GM23338 (cell line): ENCODE data around the gene GBP2. TPM values are rescaled to one million over a fixed set of nuclear protein-coding genes. Genes with fewer than 3 reads are reported as not detected.

ENCODE experiments used
- ATAC-seq: fragments of 200-7000 bp; cut with Tn5 transposase; 3 replicates; pipeline ENCODE4 v1.9.1; 2020
- DNase-seq: peaks from one replicate; pipeline ENCODE4 v3.0.0-alpha.2; 2015; ENCODE audit warnings: low spot score
- H2AFZ ChIP-seq: fragments of 200-600 bp; sonication (generic); 2 replicates; pipeline ENCODE4 v1.8.0; 2016; ENCODE audit warnings: antibody characterized with exemption, mild to moderate bottlenecking, moderate library complexity
- H3F3A ChIP-seq: fragments of 200-600 bp; sonication (generic); replicated peaks from 2 replicates; pipeline ENCODE4 v1.8.0; 2017; ENCODE audit warnings: antibody characterized with exemption, mixed run types, low read depth
- H3K27ac ChIP-seq: fragments of 200-600 bp; sonication (generic); 2 replicates; pipeline ENCODE4 v1.6.1; 2016; ENCODE audit warnings: low read depth
- H3K27me3 ChIP-seq: fragments of 200-600 bp; sonication (generic); 2 replicates; pipeline ENCODE4 v1.8.0; 2016; ENCODE audit warnings: mild to moderate bottlenecking, mixed run types, moderate library complexity; ENCODE audit not compliant: insufficient read depth
- H3K36me3 ChIP-seq: fragments of 200-600 bp; sonication (generic); 2 replicates; pipeline ENCODE4 v1.8.0; 2016; ENCODE audit warnings: mild to moderate bottlenecking; ENCODE audit not compliant: insufficient read depth
- H3K4me1 ChIP-seq: fragments of 200-600 bp; sonication (generic); 2 replicates; pipeline ENCODE4 v1.8.0; 2016; ENCODE audit warnings: mild to moderate bottlenecking, moderate library complexity; ENCODE audit not compliant: insufficient read depth
- H3K4me2 ChIP-seq: fragments of 200-600 bp; sonication (generic); 2 replicates; pipeline ENCODE4 v1.7.1; 2017; ENCODE audit warnings: mixed run types
- H3K4me3 ChIP-seq: fragments of 200-600 bp; sonication (generic); 2 replicates; pipeline ENCODE4 v1.6.1; 2016; ENCODE audit warnings: mixed run types
- H3K79me2 ChIP-seq: fragments of 200-600 bp; sonication (generic); replicated peaks from 2 replicates; pipeline ENCODE4 v1.8.0; 2017; ENCODE audit warnings: mild to moderate bottlenecking; ENCODE audit not compliant: insufficient read depth
- H3K9me2 ChIP-seq: fragments of 200-600 bp; sonication (generic); 2 replicates; pipeline ENCODE4 v1.8.0; 2017; ENCODE audit not compliant: insufficient read depth
- H4K20me1 ChIP-seq: fragments of 200-600 bp; sonication (generic); replicated peaks from 2 replicates; pipeline ENCODE4 v1.8.0; 2017; ENCODE audit warnings: mild to moderate bottlenecking; ENCODE audit not compliant: insufficient read depth
- H3K27ac Mint-ChIP-seq: 2 replicates; pipeline ENCODE4 v1.8.0; 2020; ENCODE audit warnings: inconsistent platforms, mild to moderate bottlenecking, moderate library complexity, mixed read lengths
- H3K27me3 Mint-ChIP-seq: 3 replicates; pipeline ENCODE4 v1.8.0; 2022; ENCODE audit warnings: low read depth, mild to moderate bottlenecking, moderate library complexity, mixed read lengths, inconsistent platforms; ENCODE audit not compliant: insufficient read depth, poor library complexity
- H3K36me3 Mint-ChIP-seq: 3 replicates; pipeline ENCODE4 v1.8.0; 2021; ENCODE audit warnings: low read depth, mild to moderate bottlenecking, inconsistent platforms, moderate library complexity, mixed read lengths
- H3K4me1 Mint-ChIP-seq: 3 replicates; pipeline ENCODE4 v1.8.0; 2020; ENCODE audit warnings: mild to moderate bottlenecking, inconsistent platforms, mixed read lengths
- H3K4me3 Mint-ChIP-seq: 3 replicates; pipeline ENCODE4 v1.8.0; 2021; ENCODE audit warnings: moderate library complexity, mild to moderate bottlenecking, inconsistent platforms, mixed read lengths
- H3K9me3 Mint-ChIP-seq: 3 replicates; pipeline ENCODE4 v1.8.0; 2020; ENCODE audit warnings: moderate library complexity, mild to moderate bottlenecking, inconsistent platforms, mixed read lengths
- CREB1 ChIP-seq: fragments of 250-450 bp; sonication (Bioruptor Pico); IDR thresholded peaks from 2 replicates; pipeline ENCODE4 v1.5.0; 2020; ENCODE audit warnings: low read depth, mild to moderate bottlenecking, moderate library complexity
- CTCF ChIP-seq, 2 experiments: fragments of 200-600 bp in 1 of 2; sonication (generic) in 1 of 2; conservative IDR thresholded peaks; 2 replicates each; pipeline versions ENCODE4 v1.5.1 to v1.6.1; 2016 to 2017; ENCODE audit warnings: antibody characterized with exemption in 2 of 2, low read depth in 2 of 2, mild to moderate bottlenecking in 2 of 2, moderate library complexity in 1 of 2
- ETS1 ChIP-seq: IDR thresholded peaks from 2 replicates; pipeline ENCODE4 v1.6.1; 2016; ENCODE audit warnings: antibody characterized with exemption
- EZH2 ChIP-seq: fragments of 200-600 bp; sonication (generic); IDR thresholded peaks from one replicate; pipeline ENCODE4 v1.8.0; 2017; ENCODE audit warnings: antibody characterized with exemption, mild to moderate bottlenecking, low read depth; ENCODE audit not compliant: unreplicated experiment
- EZH2phosphoT487 ChIP-seq: fragments of 200-600 bp; sonication (generic); IDR thresholded peaks from one replicate; pipeline ENCODE4 v1.8.1; 2018; ENCODE audit warnings: antibody characterized with exemption; ENCODE audit not compliant: unreplicated experiment
- JUNB ChIP-seq: IDR thresholded peaks from one replicate; pipeline ENCODE4 v1.6.1; 2016; ENCODE audit warnings: antibody characterized with exemption; ENCODE audit not compliant: unreplicated experiment
- NANOG ChIP-seq: IDR thresholded peaks from 2 replicates; pipeline ENCODE4 v1.6.1; 2016; ENCODE audit warnings: antibody characterized with exemption, borderline replicate concordance
- POLR2AphosphoS5 ChIP-seq: IDR thresholded peaks from 2 replicates; pipeline ENCODE4 v1.6.1; 2016; ENCODE audit warnings: antibody characterized with exemption, low read depth
- REST ChIP-seq: IDR thresholded peaks from one replicate; pipeline ENCODE4 v1.6.1; 2018; ENCODE audit warnings: antibody characterized with exemption; ENCODE audit not compliant: unreplicated experiment
- STAT1 ChIP-seq: IDR thresholded peaks from one replicate; pipeline ENCODE4 v1.6.1; 2016; ENCODE audit warnings: antibody characterized with exemption; ENCODE audit not compliant: unreplicated experiment
- ZNF114 ChIP-seq: fragments of 250-450 bp; sonication (Bioruptor Pico); IDR thresholded peaks from 2 replicates; pipeline ENCODE4 v1.5.0; 2020; ENCODE audit warnings: mild to moderate bottlenecking, moderate library complexity
- ZNF331 ChIP-seq: fragments of 250-450 bp; sonication (Bioruptor Pico); IDR thresholded peaks from 2 replicates; pipeline ENCODE4 v1.5.0; 2020; ENCODE audit warnings: low read depth, mild to moderate bottlenecking, moderate library complexity
- ZNF462 ChIP-seq: fragments of 250-450 bp; sonication (Bioruptor Pico); IDR thresholded peaks from 2 replicates; pipeline ENCODE4 v1.5.0; 2020; ENCODE audit warnings: mild to moderate bottlenecking, moderate library complexity
- polyA plus RNA-seq: library from polyadenylated mRNA; unstranded; fragments of >200 nt; fragmentation: Nextera tagmentation; extraction: Ambion mirVana; gene quantifications from 2 replicates; pipeline ENCODE4 v1.2.1, GENCODE V29; 2016
- total RNA-seq: library from RNA; depleted of rRNA; stranded (reverse); fragments of >200 nt; shearing (Covaris generic); gene quantifications from 2 replicates; pipeline ENCODE4 v1.2.3, GENCODE V29; 2014

The GBP2 gene
- total and polyA plus RNA-seq, 2 experiments from 2014 or later, result not detected

- H3K79me2 ChIP-seq, result no peaks in the 10 kb centered on the region
- H3K4me3 Mint-ChIP-seq, result no peak overlapping the region
- H3K36me3 ChIP-seq, result no peaks in the 10 kb centered on the region
- H3K9me3 Mint-ChIP-seq, result no peaks in the 10 kb centered on the region
- TF ChIP-seq REST (no peak), ZNF114 (CRISPR knock-in tag) (no peak), JUNB (no peak), EZH2phosphoT487 (no peak), ETS1 (no peak), EZH2 (no peak), CREB1 (CRISPR knock-in tag) (no peak), NANOG (no peak), POLR2AphosphoS5 (no peak), CTCF (conservative IDR thresholded peaks at IDR 0.05; ENCODE audit: low read depth in 2 of 2) (no peak), ZNF331 (no peak), ZNF462 (no peak), STAT1 (no peak)
- no peak overlapping the region for H3K27ac Mint-ChIP-seq
- 0 out of 2 replicates have a peak, but pooled peaks cover 7% of the 10 kb centered on the region for H3K9me2 ChIP-seq
- DNase-seq, result no peak
- H2AFZ ChIP-seq, result no peak overlapping the region
- H3K36me3 Mint-ChIP-seq, result no peaks in the 10 kb centered on the region
- no peaks in the 10 kb centered on the region for H3K4me1 Mint-ChIP-seq
- no peak for ATAC-seq
- H4K20me1 ChIP-seq, result no peaks in the 10 kb centered on the region
- no peaks in the 10 kb centered on the region for H3K4me1 ChIP-seq
- H3K4me2 ChIP-seq, result no peak overlapping the region
- no peaks in the 10 kb centered on the region for H3K27me3 ChIP-seq
- H3K27ac ChIP-seq, result no peak overlapping the region
- H3K4me3 ChIP-seq, result no peak overlapping the region
- no peaks in the 10 kb centered on the region for H3F3A ChIP-seq
- no peaks in the 10 kb centered on the region for H3K27me3 Mint-ChIP-seq
These were observed 7.8 kb upstream of the GBP2 start for GRCh38 chr1:89133747-89134146.
